T-helper 2 cell treated with Interferon-gamma antibody and Interleukin-4, amounts not matched to agents 100 ng/mL and 5 ng/mL, for 36 hours (primary cell): ENCODE results near the gene LSR. TPM values are rescaled to one million over a fixed set of nuclear protein-coding genes. Genes with fewer than 3 reads are reported as not detected.
"Not testable (repeated sequence)": the region's sequence is repeated elsewhere in the genome, so short reads cannot be mapped to it uniquely, and the experiment has no call there.

Experiments
- intact Hi-C: fragments of 100-400 bp; cut with micrococcal nuclease; formaldehyde crosslinking; loops from one replicate; pipeline ENCODE4 v1.15.1; 2023
- total RNA-seq: library from RNA; stranded (reverse); gene quantifications from 2 replicates; pipeline ENCODE4 v1.2.3, GENCODE V29; 2022

Gene LSR
- total RNA-seq, 1 donor from 2014 or later, result 0.70 TPM

- intact Hi-C loops, result no loop called here
Measured at GRCh38 chr19:35284153-35285094, 35.6 kb downstream of the LSR start.

DNA sequence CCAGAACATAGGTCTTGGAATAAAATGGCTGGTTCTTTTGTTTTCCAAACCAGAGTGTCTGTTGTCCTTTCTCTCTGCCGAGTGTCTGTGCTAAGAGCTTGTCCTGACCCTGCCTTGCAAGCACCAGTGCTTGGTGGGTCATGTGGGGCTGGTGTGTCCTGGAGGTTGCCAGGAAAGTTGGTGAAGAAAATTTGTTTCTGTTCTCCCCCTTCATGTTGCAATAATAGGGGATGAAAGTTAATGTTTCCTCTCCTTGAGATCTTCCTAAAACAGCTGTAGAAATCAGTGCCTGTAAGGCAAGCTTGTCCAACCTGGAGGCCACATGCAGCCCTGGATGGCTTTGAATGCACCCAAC is 36.3 kb downstream of the LSR start:
- intact Hi-C loops, result no loop called here

- intact Hi-C loops, result not testable (repeated sequence)
Measured at GRCh38 chr19:35285465-35285864, 36.7 kb downstream of the LSR start.

GRCh38 chr19:35286101-35286500 is 37.3 kb downstream of the LSR start:
- intact Hi-C loops, result not testable (repeated sequence)

- intact Hi-C loops, result no loop called here
Measured at GRCh38 chr19:35287713-35288112, 38.9 kb downstream of the LSR start.

GRCh38 chr19:35288331-35288730 is 39.5 kb downstream of the LSR start:
- intact Hi-C loops, result no loop called here

DNA sequence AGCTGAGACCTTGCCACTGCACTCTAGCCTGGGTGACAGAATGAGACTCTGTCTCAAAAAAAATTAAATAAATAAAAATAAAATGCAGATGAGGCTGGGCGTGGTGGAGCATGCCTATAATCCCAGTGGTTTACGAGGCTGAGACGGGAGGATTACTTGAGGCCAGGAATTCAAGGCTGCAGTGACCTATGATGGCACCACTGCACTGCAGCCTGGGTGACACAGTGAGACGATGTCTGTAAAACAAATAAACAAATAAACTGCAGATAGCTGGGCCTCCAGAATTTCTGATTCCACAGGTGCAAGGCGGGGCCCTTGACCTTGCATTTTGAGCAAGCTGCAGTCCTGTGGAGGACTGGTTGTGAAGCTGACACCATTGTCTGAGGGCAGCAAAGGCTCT is 40.1 kb downstream of the LSR start:
- intact Hi-C loops, result no loop called here

DNA sequence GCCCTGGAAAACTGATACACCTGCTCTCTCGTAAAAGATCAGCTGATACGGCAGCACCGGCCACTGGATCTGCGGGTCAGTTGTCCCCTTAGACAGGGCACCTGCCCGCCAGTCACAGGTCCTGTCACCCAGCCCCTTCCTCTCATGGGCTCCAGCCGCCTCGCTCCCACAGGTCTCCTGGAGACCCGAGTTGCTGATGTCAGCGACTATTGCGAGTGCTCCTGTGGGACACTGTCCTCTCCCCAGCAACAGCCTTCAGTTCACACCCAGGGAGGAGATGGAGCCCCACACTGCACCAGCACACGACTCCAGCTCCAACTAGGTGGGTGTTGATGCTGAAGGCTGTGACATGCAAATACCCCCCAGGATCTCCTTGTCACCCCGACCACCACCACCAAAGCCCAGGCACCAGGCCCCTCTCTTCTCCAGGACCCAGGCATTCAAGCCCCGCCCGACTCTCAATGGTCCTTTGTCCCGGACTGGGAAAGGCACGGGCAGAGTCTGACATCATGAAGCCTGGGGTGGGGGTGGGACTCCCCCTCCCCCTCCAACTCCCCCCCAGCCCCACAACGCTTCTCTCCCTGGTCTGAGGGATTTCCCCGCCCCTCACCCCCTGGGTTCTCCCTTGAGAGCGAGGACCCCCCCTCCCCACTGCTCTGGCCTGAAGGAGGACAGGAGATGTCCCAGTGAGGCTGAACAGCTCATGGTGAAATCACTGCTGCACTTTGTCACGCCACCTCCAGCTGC is 41.8 kb downstream of the LSR start:
- intact Hi-C loops, result no loop called here

DNA sequence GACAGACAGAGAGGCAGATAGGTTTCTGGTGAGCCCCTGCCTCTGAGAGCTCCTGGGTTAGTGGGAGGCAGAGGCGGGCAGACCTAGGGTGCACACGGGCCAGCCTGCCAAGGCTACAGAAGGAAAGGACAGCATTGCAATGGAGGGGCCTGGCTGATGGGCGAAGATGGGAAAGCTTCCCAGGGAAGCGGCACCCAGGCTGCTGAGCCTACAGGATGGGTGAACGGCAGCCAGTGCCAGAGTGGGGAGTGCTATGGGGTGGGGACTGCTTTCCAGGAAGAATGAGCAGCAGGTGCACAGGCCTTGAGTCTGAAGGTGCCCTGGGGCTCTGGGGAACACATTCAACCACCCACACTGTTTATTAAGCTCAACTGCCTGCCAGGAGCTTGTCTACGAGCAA is 42.5 kb downstream of the LSR start:
- intact Hi-C loops, result no loop called here

DNA sequence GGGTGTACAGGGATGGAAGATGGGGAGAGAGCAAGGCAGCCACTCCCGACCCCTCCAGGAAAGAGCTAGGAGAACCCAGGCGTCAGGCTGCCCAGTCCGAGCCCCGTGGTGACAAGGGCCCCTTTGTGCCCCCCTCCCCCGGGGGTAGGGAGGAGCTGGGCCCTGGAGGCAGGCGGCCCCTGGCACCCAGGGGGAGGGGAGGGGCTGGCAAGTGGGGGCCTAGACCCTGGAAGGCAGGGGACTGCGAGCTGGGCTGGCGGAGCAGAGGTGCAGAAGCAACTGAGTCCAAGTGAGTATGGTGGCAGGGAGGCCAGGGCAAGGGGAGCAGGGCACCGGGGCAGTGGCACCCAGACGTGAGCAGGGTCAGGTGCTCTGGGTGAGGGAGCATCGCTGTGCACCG is 43.1 kb downstream of the LSR start, which contains the start of gene MAG:
TSS of gene MAG (plus strand) at position 246 of the 400 bp plus-strand sequence. CDS start 3,248 bp downstream, outside the sequence.
- intact Hi-C loops, result no loop called here

DNA sequence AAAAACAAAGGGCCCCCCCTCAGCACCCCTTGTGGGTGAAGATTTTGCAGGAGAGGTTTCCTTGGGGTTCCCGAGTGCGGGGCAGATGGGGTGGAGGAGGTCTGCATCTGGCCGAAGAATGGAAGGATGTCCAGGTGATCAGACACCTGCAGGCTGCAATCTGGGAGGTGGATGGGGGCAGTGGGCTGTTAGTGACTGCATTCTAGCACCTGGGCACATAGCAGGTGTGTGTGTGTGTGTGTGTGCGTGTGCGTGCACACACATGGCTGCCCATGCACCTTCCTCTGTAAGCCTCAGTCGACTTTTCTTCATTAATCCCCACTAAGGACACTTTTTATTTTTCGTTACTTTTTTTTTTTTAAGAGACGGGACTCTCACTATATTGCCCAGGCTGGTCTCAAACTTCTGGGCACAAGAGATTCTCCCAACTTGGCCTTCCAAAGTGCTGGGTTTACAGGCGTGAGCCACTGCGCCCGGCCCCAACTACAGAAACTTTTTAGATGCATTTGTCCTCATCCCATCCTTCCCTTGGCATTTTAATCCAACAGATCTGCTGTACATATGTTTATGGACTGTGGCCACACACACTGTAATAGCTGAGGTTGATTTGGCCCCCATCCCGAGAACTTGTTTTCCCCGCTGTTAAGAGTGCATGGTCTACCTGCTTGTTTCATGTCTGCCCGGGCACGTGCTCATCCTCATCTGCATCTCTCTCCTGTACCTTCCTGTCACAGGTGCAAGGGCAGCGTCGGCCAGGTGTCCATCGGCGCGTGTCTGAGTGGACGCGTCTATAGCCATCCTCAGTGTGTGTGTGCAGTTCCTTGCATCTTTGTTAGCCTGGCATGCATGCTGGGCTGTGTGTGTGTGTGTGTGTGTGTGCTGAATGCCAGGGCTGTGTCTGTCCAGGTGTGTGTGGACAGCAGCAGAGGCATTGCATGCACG is 43.9 kb downstream of the LSR start:
- intact Hi-C loops, result no loop called here

DNA sequence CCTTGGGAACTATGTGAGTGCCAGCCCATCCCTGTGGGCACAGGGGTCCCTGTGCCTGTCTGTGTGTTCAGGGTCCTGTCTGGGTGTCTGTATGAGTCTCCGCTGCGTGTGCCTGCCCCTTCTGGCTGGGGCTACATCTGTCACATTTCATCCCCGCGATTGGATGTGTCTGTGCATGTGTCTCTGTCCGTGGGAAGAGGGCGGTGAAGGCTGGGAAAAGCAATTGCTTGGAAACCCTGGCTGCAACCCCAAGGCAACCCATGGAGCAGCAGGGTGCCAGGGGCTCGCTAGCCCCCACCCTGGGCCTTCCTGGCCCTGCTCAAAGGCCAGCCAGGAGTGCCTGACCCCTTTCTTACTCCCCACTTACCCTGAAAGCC is 44.5 kb downstream of the LSR start:
- intact Hi-C loops, result no loop called here

GRCh38 chr19:35293808-35294207 is 45.0 kb downstream of the LSR start:
- intact Hi-C loops, result no loop called here

DNA sequence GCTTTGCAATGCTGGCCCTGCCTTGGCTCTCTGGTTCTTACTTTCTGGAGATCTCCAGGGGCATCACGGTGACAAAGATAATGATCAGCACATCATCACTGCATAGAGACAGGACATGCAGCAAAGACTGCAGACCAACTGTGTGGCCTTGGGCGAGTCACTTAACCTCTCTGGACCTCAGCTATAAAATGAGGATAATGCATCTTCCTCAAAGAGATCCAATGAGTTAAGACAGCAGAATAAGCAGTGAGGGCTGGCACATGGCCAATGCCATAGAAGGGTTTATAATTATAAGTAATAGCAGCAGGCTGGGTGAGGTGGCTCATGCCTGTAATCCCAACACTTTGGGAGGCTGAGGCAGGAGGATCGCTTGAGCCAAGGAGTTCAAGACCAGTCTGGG is 45.5 kb downstream of the LSR start:
- intact Hi-C loops, result no loop called here

DNA sequence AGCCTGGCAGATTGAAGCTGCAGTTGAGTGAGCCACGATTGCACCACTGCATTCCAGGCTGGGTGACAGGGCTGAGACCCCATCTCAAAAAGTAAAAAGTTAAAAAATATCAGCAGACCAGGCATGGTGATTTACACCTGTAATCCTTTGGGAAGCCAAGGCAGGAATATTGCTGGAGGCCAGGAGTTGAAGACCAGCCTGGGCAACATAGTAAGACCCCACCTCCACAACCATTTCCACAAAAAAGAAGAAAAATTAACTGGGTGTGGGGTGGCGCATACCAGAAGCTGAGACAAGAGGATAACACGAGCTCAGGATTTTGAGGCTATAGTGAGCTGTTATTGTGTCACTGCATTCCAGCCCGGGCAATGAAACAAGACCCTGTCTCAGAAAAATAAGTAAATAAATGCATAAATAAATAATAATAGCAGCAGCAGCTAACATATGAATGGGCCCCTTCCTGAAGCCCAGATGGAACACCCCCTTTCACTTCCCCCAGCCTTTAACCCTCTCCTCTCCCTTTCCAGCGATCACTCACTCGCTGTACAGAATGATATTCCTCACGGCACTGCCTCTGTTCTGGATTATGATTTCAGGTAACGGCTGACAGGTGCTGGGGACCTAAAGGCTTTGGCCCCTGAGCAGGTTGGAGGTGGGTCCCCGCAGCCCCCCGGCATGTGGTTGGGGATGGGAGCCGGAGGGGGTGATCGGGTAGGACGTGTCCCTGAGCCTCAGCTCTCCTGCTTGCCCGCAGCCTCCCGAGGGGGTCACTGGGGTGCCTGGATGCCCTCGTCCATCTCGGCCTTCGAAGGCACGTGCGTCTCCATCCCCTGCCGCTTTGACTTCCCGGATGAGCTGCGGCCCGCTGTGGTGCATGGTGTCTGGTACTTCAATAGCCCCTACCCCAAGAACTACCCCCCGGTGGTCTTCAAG is 46.3 kb downstream of the LSR start:
- intact Hi-C loops, result no loop called here

- intact Hi-C loops, result no loop called here
Measured at GRCh38 chr19:35295792-35296462, 47.1 kb downstream of the LSR start.

- intact Hi-C loops, result no loop called here
Measured at GRCh38 chr19:35296644-35297514, 48.1 kb downstream of the LSR start.

- intact Hi-C loops, result no loop called here
Measured at GRCh38 chr19:35297515-35297848, 48.7 kb downstream of the LSR start.

- intact Hi-C loops, result no loop called here
Measured at GRCh38 chr19:35297922-35298321, 49.1 kb downstream of the LSR start.
